Activated CD4-positive, CD25-positive, alpha-beta regulatory T cell treated with anti-CD3 and anti-CD28 coated beads, Interleukin-2, amount 50 U/mL, for 72 hours (primary cell): ENCODE measurements around the gene NAA80.
A peak's percentile ranks its signal among the peaks of the same experiment; 100 is the strongest.
"Not testable (repeated sequence)": the region's sequence is repeated elsewhere in the genome, so short reads cannot be mapped to it uniquely, and the experiment has no call there.

Source experiments
- DNase-seq: peaks from one replicate; pipeline ENCODE4 v3.0.0; 2021

NAA80 gene

GRCh38 chr3:50268703-50269451, 30.3 kb downstream of the NAA80 start, which contains the start of gene SEMA3B:
Gene SEMA3B, plus strand, starts transcription at chr3:50269147. Its CDS starts 94 bp downstream, at chr3:50269241.
- no peak for DNase-seq

GRCh38 chr3:50268276-50268675, 30.9 kb downstream of the NAA80 start:
- no peak for DNase-seq

GRCh38 chr3:50267280-50267913, 31.8 kb downstream of the NAA80 start:
- no peak for DNase-seq

GRCh38 chr3:50266836-50267235, 32.4 kb downstream of the NAA80 start:
- DNase-seq = no peak

GRCh38 chr3:50266017-50266416, 33.2 kb downstream of the NAA80 start:
- no peak for DNase-seq

- DNase-seq = no peak
These were observed 33.6 kb downstream of the NAA80 start for GRCh38 chr3:50265571-50265970.

GRCh38 chr3:50264964-50265485, 34.2 kb downstream of the NAA80 start:
- DNase-seq = no peak

- DNase-seq = no peak
These were observed 34.7 kb downstream of the NAA80 start for GRCh38 chr3:50264383-50264963.

- DNase-seq = no peak
These were observed 35.5 kb downstream of the NAA80 start for GRCh38 chr3:50263478-50264382.

- no peak for DNase-seq
These were observed 36.4 kb downstream of the NAA80 start for GRCh38 chr3:50262778-50263177.

- DNase-seq = not testable (repeated sequence)
These were observed 37.0 kb downstream of the NAA80 start for GRCh38 chr3:50262200-50262599.

- no peak for DNase-seq
These were observed 37.7 kb downstream of the NAA80 start for GRCh38 chr3:50261505-50261904.

- DNase-seq = no peak
These were observed 38.2 kb downstream of the NAA80 start for GRCh38 chr3:50260942-50261441.

- peak; percentile 92 for DNase-seq
These were observed 38.9 kb downstream of the NAA80 start for GRCh38 chr3:50260027-50260941.

GRCh38 chr3:50259432-50260026, 39.7 kb downstream of the NAA80 start:
- no peak for DNase-seq

GRCh38 chr3:50258979-50259378, 40.2 kb downstream of the NAA80 start:
- no peak for DNase-seq

GRCh38 chr3:50258029-50258680, 41.0 kb downstream of the NAA80 start:
- no peak for DNase-seq

GRCh38 chr3:50256978-50257890, 42.0 kb downstream of the NAA80 start:
- peak; percentile 57 for DNase-seq

- DNase-seq = no peak
These were observed 44.0 kb downstream of the NAA80 start for GRCh38 chr3:50255251-50255615.
